Panc1 (cell line): ENCODE measurements around the gene EHD4. TPM values are rescaled to one million over a fixed set of nuclear protein-coding genes. Genes with fewer than 3 reads are reported as not detected.

Experiments used
- ATAC-seq: fragments of 200-7000 bp; cut with Tn5 transposase; 2 replicates; pipeline ENCODE4 v1.9.1; 2020; ENCODE audit warnings: mild to moderate bottlenecking, moderate library complexity
- BruUV-seq: library from RNA; stranded (reverse); fragments of 400-500 nt; replicated peaks from 2 replicates; lab custom pipeline; 2021; lab: Mats Ljungman, UMichigan
- CTCF ChIA-PET: fragments of 300-600 bp; sonication (Branson Sonifier 250); formaldehyde crosslinking; loops from one replicate; lab custom pipeline; 2022; ENCODE audit warnings: antibody characterized with exemption; lab: Charles Lee
- POLR2A ChIA-PET: fragments of 300-600 bp; sonication (Branson Sonifier 250); formaldehyde crosslinking; loops from one replicate; lab custom pipeline; 2022; ENCODE audit warnings: antibody characterized with exemption; lab: Charles Lee
- DNase-seq: peaks from one replicate; pipeline ENCODE4 v3.0.0-alpha.2; 2010; ENCODE audit warnings: low read depth, low spot score
- H3K27ac ChIP-seq: 2 replicates; pipeline ENCODE4 v1.5.1; 2011; ENCODE audit warnings: mild to moderate bottlenecking, low read length, inconsistent platforms
- H3K27me3 ChIP-seq: fragments of 200-500 bp; sonication (Bioruptor generic); 2 replicates; pipeline ENCODE4 v1.6.0; 2014; ENCODE audit warnings: low read length, inconsistent platforms; ENCODE audit not compliant: control insufficient read depth, insufficient read depth
- H3K36me3 ChIP-seq: fragments of 200-500 bp; sonication (Bioruptor generic); 2 replicates; pipeline ENCODE4 v1.5.1; 2014; ENCODE audit warnings: inconsistent platforms, mild to moderate bottlenecking, low read length, moderate library complexity; ENCODE audit not compliant: control insufficient read depth, insufficient read depth
- H3K4me1 ChIP-seq: 2 replicates; pipeline ENCODE4 v1.5.1; 2011; ENCODE audit warnings: inconsistent platforms, mild to moderate bottlenecking, low read length, moderate library complexity; ENCODE audit not compliant: control insufficient read depth, insufficient read depth
- H3K4me3 ChIP-seq, 2 experiments: 2 replicates each; pipeline ENCODE4 v1.5.1; 2011 to 2012; ENCODE audit warnings: low read depth in 2 of 2, low read length in 2 of 2, mild to moderate bottlenecking in 2 of 2, inconsistent platforms in 1 of 2, moderate library complexity in 1 of 2
- H3K9me3 ChIP-seq: fragments of 200-500 bp; sonication (Bioruptor generic); 2 replicates; pipeline ENCODE4 v1.5.1; 2014; ENCODE audit warnings: low read depth, mild to moderate bottlenecking, inconsistent platforms, low read length, moderate library complexity; ENCODE audit not compliant: control insufficient read depth, insufficient read depth
- POLR2AphosphoS5 ChIP-seq: IDR thresholded peaks from 2 replicates; pipeline ENCODE4 v1.6.1; 2012; ENCODE audit warnings: mild to moderate bottlenecking, low read depth, low read length, moderate library complexity
- SIN3A ChIP-seq: IDR thresholded peaks from 2 replicates; pipeline ENCODE4 v1.6.1; 2012; ENCODE audit warnings: low read depth, mild to moderate bottlenecking, low read length, moderate library complexity, borderline replicate concordance; ENCODE audit not compliant: insufficient read depth
- TCF7L2 ChIP-seq: IDR thresholded peaks from 2 replicates; pipeline ENCODE4 v1.6.1; 2011; ENCODE audit warnings: mild to moderate bottlenecking, low read depth, low read length, inconsistent platforms
- in situ Hi-C: cut with HindIII; loops from 2 replicates; pipeline ENCODE4 v1.10.0; 2016; ENCODE audit warnings: low sequenced_read_pairs, low pct_unique_long_range_greater_than_20kb
- intact Hi-C: fragments of 100-400 bp; cut with micrococcal nuclease; formaldehyde crosslinking; loops from one replicate; pipeline ENCODE4 v1.10.0; 2022; ENCODE audit not compliant: unreplicated experiment
- total RNA-seq: library from RNA; stranded (reverse); gene quantifications from one replicate; pipeline ENCODE4 v1.2.1, GENCODE V29; 2021; ENCODE audit not compliant: unreplicated experiment
- TF ChIP-seq, protein P1 (sequence below), 2 experiments: IDR thresholded peaks; 2 replicates each; pipeline ENCODE4 v1.6.1; 2011 to 2012; ENCODE audit warnings: low read depth in 2 of 2, control low read depth in 1 of 2, low read length in 1 of 2, mild to moderate bottlenecking in 1 of 2, moderate library complexity in 1 of 2; ENCODE audit not compliant: insufficient read depth in 1 of 2
- TF ChIP-seq, protein P2 (sequence below): fragments of 450-650 bp; IDR thresholded peaks from 2 replicates; pipeline ENCODE4 v1.5.1; 2017; ENCODE audit warnings: mild to moderate bottlenecking

The EHD4 gene
- total RNA-seq, 1 experiment from 2014 or later = 43.2 TPM

DNA sequence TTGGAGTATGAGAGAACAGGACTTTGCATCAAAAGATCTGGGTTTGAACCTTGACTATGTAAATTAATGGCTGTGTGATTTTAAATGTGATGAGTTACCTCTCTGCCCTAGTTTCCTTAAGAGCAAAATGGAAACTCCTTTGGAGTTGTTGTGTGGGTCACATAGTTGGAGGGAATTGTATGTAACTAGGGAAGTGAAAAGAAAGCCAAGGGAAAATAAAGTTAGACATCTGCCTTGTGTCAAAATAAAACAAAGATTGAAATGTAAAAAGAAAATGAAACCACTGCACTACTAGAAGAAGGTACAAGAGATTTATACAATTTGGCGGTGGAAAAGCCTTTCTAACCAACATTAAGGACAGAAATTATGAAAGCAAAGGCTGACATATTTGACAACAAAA lies 1.7 kb upstream of the EHD4 start:
- ATAC-seq = no peak
- POLR2A ChIA-PET = no interaction called here
- DNase-seq = no peak
- CTCF ChIA-PET = no interaction called here
- TF ChIP-seq TCF7L2 = no peak
- TF ChIP-seq, protein P1, sequence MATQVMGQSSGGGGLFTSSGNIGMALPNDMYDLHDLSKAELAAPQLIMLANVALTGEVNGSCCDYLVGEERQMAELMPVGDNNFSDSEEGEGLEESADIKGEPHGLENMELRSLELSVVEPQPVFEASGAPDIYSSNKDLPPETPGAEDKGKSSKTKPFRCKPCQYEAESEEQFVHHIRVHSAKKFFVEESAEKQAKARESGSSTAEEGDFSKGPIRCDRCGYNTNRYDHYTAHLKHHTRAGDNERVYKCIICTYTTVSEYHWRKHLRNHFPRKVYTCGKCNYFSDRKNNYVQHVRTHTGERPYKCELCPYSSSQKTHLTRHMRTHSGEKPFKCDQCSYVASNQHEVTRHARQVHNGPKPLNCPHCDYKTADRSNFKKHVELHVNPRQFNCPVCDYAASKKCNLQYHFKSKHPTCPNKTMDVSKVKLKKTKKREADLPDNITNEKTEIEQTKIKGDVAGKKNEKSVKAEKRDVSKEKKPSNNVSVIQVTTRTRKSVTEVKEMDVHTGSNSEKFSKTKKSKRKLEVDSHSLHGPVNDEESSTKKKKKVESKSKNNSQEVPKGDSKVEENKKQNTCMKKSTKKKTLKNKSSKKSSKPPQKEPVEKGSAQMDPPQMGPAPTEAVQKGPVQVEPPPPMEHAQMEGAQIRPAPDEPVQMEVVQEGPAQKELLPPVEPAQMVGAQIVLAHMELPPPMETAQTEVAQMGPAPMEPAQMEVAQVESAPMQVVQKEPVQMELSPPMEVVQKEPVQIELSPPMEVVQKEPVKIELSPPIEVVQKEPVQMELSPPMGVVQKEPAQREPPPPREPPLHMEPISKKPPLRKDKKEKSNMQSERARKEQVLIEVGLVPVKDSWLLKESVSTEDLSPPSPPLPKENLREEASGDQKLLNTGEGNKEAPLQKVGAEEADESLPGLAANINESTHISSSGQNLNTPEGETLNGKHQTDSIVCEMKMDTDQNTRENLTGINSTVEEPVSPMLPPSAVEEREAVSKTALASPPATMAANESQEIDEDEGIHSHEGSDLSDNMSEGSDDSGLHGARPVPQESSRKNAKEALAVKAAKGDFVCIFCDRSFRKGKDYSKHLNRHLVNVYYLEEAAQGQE (IDR thresholded peaks at IDR 0.05; ENCODE audit: insufficient read depth in 1 of 2, low read depth in 2 of 2, low read length in 1 of 2) = no peak
- TF ChIP-seq SIN3A = no peak
- TF ChIP-seq POLR2AphosphoS5 = no peak
- Histone ChIP-seq H3K4me3 (no peak overlapping the region), H3K9me3 (no peaks in the 10 kb centered on the region), H3K4me1 (peaks cover 20% of the 10 kb centered on the region; the same call in 1 of the 2 replicates), H3K27ac (peak overlapping the region; percentile 41), H3K27me3 (no peaks in the 10 kb centered on the region), H3K36me3 (no peaks in the 10 kb centered on the region; the same call in 1 of the 2 replicates)
- in situ Hi-C loops = no loop called here
- intact Hi-C loops = no loop called here
- no TSS peak for BruUV-seq

DNA sequence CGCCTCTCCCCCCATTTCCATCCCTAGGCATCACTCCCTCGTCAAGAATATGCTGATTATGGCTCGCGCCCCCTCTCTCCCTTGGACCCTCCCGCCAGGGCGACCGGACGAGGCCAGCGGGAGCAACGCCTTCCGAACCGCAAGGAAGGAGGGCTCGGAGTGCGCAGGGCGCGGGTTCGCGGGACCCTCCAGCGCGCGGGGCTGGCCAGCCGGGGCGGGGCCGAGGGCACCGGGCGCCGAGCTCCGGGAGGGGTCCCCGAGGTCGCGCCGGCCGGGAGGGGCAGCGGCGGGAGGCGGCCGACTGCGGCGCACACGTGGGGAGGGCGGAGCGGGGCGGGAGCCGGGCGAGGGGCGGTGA lies 483 bp downstream of the EHD4 start:
- no peaks in the 10 kb centered on the region for H3K9me3 ChIP-seq
- no peak for TF ChIP-seq TCF7L2
- TF ChIP-seq POLR2AphosphoS5 = no peak
- 0 out of 2 replicates have a peak, but pooled peaks have one; percentile 57 for TF ChIP-seq SIN3A
- H3K27me3 ChIP-seq = no peaks in the 10 kb centered on the region
- ChIA-PET CTCF (interaction anchor here (1.2 to 1.6 kb wide), 2 partner anchors 35 to 199 kb away, joined by 3 to 5 read pairs; no protein-coding TSS in a partner anchor), POLR2A (interaction anchor here (1.6 kb wide), 1 partner anchor 14 kb away, joined by 4 read pairs; no protein-coding TSS in a partner anchor)
- no peaks in the 10 kb centered on the region; the same call in 1 of the 2 replicates for H3K36me3 ChIP-seq
- in situ Hi-C loops = no loop called here
- H3K27ac ChIP-seq = peak overlapping the region; percentile 81
- peaks cover 29% of the 10 kb centered on the region; the same call in 1 of the 2 replicates for H3K4me1 ChIP-seq
- peak; percentile 72 for ATAC-seq
- peak overlapping the region; percentile 85 to 88 for H3K4me3 ChIP-seq
- intact Hi-C loops = no loop called here
- DNase-seq = no peak
- BruUV-seq = no TSS peak

DNA sequence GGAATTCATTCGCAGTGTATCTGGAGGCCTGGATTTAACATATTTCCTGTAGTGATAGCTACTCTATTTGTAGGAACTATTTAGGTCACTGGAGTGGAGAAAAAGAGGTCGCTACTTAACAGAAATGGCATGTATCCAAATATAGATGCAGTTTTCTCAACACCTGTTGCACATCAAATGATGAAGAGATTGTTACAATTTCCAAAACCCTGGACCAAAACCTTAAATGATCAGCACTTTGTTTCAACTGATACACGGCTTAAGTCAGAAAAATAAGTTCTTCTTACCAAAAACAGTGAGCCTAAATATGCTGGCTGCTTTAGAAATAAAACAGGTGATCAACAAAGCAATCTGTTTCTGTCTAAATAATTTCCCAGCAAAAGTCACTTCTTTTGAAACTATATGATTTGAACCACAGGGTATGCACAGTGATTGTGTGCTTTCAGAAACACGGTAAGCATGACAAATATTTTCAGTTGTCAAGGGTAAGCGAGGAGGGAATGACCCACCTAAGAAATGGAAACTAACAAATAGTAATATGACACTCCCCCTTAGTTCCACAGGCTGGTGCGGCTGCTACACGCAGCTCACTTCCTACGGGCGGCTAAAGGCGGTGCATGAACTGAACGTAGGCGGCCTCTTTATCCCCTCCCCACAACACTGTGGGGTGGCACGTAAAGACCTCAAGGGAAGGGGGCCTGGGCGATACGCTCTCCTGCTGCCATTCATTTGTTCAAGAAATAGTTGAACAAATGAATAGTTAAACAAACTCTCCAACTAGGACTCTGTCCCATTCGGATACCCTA lies 1.1 kb downstream of the EHD4 start:
- H3K9me3 ChIP-seq = no peaks in the 10 kb centered on the region
- no TSS peak for BruUV-seq
- H3K27me3 ChIP-seq = no peaks in the 10 kb centered on the region
- intact Hi-C loops = no loop called here
- peaks cover 29% of the 10 kb centered on the region; the same call in 1 of the 2 replicates for H3K4me1 ChIP-seq
- no peaks in the 10 kb centered on the region; the same call in 1 of the 2 replicates for H3K36me3 ChIP-seq
- POLR2A ChIA-PET = no interaction called here
- CTCF ChIA-PET = interaction anchor here (1.6 kb wide), 1 partner anchor 198 kb away, joined by 5 read pairs; no protein-coding TSS in a partner anchor
- peak overlapping the region; percentile 85 to 88 for H3K4me3 ChIP-seq
- peak; percentile 69 for ATAC-seq
- no peak for DNase-seq
- H3K27ac ChIP-seq = peak overlapping the region; percentile 81
- in situ Hi-C loops = no loop called here
- TF ChIP-seq, protein P1 (IDR thresholded peaks at IDR 0.05; ENCODE audit: insufficient read depth in 1 of 2, low read depth in 2 of 2, low read length in 1 of 2) = no peak
- TF ChIP-seq POLR2AphosphoS5 (no peak), SIN3A (no peak), TCF7L2 (no peak)
- TF ChIP-seq, protein P2, sequence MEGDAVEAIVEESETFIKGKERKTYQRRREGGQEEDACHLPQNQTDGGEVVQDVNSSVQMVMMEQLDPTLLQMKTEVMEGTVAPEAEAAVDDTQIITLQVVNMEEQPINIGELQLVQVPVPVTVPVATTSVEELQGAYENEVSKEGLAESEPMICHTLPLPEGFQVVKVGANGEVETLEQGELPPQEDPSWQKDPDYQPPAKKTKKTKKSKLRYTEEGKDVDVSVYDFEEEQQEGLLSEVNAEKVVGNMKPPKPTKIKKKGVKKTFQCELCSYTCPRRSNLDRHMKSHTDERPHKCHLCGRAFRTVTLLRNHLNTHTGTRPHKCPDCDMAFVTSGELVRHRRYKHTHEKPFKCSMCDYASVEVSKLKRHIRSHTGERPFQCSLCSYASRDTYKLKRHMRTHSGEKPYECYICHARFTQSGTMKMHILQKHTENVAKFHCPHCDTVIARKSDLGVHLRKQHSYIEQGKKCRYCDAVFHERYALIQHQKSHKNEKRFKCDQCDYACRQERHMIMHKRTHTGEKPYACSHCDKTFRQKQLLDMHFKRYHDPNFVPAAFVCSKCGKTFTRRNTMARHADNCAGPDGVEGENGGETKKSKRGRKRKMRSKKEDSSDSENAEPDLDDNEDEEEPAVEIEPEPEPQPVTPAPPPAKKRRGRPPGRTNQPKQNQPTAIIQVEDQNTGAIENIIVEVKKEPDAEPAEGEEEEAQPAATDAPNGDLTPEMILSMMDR = no peak
